Superior temporal gyrus (tissue), 1 donor: Measurements from ENCODE around the gene TLL2.

ENCODE experiments used
- DNase-seq: peaks from one replicate; pipeline ENCODE4 v3.0.0-alpha.2; 2016; ENCODE audit errors: extremely low spot score

Gene TLL2

GRCh38 chr10:96421995-96422394 is 91.7 kb downstream of the TLL2 start:
- DNase-seq, result no peak

DNA sequence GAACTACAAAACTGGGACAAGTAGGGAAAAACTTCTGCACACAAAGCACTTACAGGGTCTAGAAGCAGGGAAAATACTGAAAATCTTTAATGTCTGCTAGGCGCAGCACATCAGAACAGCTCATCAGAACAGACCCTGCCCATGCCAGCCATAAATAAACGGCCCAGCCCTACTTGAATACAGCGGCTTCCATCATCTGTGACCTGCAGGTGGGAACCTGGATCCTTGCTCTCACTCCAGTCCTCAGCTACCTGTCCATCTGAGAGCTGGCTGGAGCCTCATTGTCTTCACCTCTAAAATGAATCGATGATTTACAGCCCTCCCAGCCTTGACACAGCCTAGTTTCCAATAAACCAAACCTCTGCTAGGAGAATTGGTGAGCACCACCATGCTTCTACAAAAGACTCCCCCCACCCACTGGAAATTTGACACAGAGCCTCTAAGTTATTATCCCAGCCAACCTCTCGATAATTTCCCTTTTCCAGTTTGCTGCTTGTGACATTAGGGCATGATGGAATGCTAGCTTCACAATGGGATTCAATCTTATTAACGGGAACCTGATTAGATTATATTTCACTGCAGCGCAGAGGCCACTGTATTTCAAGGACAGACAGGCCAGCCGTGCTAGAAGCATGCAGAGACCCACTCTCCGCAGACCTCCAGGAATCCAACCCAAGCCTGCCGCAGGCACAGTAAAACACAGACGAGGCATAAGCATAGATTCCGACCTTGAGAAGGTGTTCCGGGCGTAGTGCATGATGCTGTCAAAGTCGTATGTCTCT is 93.3 kb downstream of the TLL2 start:
- DNase-seq, result no peak

GRCh38 chr10:96419351-96419750 is 94.4 kb downstream of the TLL2 start:
- no peak for DNase-seq

DNA sequence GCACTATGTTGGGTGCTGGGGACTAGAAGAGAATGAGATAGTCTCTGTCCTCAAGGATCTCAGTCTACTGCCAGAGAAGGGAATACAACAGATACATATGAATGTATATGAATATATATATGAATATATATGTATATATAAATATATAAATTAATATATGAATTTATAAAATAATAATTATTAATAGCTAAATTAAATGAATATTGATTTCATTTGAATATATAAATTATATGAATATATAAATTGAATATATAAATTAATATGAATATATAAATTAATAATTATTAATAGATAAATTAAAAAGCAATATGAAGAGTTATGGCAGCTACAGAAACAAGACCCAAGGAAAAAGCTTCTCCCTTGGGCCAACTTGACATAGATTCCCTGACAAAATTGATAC is 95.1 kb downstream of the TLL2 start:
- no peak for DNase-seq

DNA sequence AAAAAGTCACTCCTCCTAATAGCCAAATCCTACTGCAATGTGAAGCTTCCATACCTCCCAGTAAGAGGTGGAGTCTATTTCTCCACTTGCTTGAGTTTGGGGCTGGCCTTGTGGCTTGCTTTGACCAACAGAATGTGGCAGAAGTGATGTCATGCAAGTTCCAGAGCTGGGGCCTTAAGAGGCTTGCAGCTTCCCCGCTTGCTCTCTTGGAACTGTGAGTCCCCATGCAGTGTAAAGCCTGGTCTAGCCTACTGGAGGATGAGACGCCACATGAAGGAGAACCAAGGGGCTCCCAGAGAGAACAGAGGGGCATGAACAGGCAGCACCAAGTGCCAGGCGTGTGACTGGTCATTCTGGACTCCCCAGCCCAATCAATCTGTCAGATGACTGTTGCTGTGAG is 96.3 kb downstream of the TLL2 start:
- DNase-seq, result no peak

- peak; percentile 67 for DNase-seq
Measured at GRCh38 chr10:96416643-96417042, 97.1 kb downstream of the TLL2 start.

- no peak for DNase-seq
Measured at GRCh38 chr10:96415891-96416554, 97.7 kb downstream of the TLL2 start.

DNA sequence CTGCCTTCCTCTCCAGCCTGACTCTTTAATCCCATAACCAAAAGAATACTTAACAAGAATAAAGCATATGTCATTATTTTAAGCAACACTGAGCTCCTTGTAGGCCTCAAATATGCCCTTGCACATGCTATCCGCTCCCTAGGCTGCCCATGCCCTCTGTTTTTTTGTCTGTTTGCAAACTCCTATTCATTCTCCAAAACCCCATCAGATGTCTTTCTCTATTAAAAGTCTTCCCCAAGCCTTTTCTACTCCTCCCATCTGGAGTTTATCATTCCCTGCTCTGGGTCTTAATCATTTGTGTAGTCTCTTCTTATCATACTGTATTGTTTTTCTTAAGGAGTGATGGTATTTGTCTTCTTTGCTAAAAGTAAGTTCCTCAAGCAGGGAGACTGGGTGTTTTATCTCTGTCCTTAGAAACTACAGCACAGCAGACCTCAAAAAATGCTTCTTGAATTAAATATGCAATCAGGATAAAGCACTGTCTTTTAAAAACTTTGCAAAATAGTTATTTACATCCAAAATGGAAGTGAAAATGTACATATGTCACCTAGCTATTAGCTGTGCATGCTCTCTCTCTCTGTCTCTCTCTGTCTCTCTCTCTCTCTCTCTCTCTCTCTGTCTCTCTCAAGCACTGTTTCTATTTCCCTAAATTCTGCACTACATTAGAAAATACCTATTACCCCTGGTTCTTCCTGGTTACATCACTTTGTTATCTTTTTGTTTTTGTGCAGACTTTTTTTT is 98.4 kb downstream of the TLL2 start:
- no peak for DNase-seq

DNA sequence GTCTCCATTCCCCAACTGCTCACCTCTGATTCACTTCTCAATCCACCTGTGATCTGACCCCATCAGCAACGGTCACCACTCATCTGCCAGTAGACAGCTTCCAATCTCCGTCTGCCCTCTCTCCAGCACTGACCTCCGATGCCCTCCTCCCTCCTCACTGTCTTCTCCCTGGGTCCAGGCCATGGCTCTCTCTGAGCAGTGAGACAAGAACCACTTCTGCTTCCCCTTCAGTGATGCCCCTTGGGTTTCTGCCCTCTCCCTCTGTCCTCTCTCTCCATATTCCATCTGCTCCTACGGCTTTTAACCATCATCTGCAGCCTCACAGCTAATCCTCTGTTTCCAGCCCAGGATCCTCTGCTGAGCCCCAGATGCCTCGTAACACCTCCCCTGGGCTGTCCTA is 99.4 kb downstream of the TLL2 start:
- DNase-seq, result no peak

- DNase-seq, result no peak
Measured at GRCh38 chr10:96413151-96413787, 100.5 kb downstream of the TLL2 start.

DNA sequence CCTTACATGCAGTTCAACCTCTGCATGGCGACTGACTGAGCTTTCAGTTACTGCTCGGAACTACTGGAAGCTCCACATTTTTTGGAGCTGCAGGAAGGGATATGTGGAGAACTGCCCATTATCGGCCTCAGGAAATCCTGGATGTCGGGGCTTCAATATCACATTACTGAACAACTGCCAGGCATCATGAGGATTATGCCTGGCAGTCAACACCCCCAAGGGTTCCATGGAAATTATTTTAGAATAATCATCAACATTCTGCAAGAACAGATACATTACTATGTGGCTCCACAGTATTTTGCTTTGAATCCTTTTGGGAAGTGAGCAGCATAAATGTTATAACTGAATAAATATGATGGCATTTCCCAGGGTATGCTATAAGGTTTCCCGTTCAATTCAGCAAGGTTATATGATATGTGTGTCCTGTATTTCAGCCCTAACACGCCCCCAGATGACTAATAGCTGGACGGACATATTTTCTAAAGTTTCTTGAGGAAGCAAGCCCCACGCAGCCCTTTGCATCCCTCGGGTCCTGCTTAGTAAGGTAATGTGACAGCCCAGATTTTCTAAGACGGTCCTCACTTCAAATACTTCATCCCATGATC is 101.9 kb downstream of the TLL2 start:
- DNase-seq, result no peak

DNA sequence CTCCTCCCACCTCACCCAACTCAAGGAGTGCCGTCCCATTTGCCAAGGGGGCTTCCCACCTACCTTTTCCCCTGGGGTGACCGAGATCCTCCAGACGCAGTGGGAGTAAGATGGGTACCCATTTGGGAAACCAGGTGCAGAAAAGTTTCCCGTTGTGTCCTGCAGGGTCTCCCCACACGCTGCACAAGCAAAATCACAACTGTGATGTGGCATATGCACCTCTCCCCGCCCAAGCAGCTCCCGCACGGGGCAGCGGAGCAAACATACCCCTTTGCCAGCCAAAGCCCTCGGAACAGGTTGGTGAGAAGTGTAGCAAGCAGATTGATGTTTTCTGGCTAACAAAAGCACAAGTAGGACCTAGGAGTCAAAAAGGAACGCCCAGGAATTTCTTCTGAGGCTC is 103.4 kb downstream of the TLL2 start:
- DNase-seq, result no peak

DNA sequence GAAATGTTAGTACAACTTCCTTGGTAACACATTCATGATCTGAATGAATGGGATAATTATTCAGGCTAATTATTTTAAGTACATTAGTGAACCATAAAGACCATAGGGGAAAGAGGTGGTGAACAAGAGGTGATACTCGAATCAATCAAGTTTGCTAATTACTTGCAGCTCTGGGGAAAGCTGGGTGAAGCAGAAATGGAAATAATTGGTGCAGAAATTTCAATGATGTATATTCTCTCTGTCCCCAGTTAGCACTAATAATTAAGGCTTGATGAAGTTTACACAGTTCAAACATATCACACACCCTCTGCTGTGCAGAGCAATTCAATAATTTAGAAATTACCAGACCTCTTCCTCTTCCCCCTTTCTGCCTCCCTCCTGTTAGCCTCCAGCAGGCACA is 105.5 kb downstream of the TLL2 start:
- DNase-seq, result no peak

DNA sequence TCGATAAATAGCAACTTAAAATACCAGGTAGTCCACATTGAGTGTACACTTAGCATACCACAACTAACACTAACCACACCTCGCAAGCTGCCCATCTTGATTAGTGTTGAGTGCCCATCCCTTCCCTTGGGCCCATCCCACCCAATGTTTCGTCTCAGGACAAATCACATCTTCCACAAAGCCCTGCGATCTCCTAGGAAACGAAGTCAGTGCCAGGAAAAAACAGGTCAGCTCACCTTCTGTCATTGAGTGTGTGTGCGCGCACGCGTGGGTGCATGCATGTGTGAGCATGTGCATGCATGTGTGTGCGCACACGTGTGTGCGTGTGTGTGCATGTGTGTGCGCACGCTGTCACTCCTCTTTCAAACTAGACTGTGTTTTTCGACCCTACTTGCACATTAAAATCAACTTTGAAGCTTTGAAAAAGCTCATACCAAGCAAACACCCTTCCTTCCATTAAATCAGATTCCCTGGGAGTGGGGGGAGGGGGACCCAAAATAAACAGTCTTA is 106.1 kb downstream of the TLL2 start:
- no peak for DNase-seq

DNA sequence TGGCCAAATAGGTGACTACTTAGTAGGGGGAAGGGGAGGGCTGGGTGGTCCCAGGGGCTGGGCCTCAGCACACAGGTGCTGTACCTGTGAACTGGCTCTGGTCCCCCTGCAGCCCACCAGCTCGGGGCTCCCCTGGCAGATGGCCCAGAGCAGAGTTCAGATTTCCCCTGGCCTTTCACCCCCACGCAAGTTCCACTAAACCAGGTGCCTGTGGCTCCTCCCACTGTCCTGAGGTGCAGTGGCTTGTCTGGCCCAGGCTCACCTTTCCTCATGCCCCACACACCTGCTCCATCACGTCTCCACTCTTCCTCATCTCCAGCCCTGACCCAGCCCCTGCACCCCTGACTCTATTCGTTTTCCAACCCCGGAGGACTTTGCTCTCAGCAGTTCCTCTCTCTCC is 107.6 kb downstream of the TLL2 start:
- no peak for DNase-seq

- DNase-seq, result no peak
Measured at GRCh38 chr10:96402417-96403305, 111.1 kb downstream of the TLL2 start.

GRCh38 chr10:96401036-96401435 is 112.7 kb downstream of the TLL2 start:
- DNase-seq, result peak; percentile 71

DNA sequence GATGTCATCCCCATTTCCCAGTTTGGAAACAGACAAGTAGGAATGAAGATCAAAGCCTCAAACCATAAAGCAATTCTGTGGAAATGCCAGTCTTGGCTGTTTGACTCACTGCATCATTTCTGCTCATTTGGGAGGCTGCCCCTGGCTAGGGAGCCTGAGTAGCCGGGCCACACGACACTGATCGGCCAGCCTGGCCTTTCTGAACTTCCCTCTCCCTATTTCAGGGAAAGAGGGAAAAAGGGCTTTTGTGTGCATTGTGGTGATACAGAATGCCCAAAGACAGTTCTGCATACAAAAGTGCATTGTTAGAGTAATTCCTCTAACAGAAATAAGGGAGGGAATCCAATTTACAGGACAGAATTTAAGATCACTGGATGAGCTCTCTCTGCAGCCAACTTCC is 113.3 kb downstream of the TLL2 start:
- peak; percentile 83 for DNase-seq

DNA sequence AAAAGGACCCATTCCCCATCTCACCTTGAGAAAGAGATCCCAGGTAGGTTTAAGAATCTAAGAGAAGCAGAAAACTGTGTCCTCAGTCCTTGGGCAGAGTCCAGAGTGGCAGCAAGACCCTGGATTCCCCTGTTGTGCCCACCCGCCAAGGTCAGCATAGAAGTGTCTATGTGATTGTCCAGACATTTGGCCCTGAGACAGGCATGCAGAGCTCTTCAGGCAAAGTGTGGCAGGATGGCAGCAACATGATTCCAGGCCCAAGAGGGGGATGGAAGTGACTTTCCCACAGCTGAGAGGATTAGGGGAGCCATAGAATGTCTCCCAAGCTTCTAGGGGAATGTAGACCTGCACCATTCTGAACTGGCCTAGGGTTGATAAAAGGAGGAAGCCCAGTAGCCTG is 115.8 kb downstream of the TLL2 start:
- DNase-seq, result no peak
